Eye (tissue), 1 donor: ENCODE measurements around the gene GTPBP1.

Source experiments
- DNase-seq: peaks from one replicate; pipeline ENCODE4 v3.0.0-alpha.2; 2015

GTPBP1 gene

GRCh38 chr22:38704654-38705234 lies 1.0 kb upstream of the GTPBP1 start:
- no peak for DNase-seq

GRCh38 chr22:38706101-38706900 lies 557 bp downstream of the GTPBP1 start:
- DNase-seq = peak; percentile 65

GRCh38 chr22:38706901-38707195 lies 1.1 kb downstream of the GTPBP1 start:
- no peak for DNase-seq

- no peak for DNase-seq
Observed at GRCh38 chr22:38707346-38707745, 1.6 kb downstream of the GTPBP1 start.

- no peak for DNase-seq
Observed at GRCh38 chr22:38707984-38708383, 2.2 kb downstream of the GTPBP1 start.

GRCh38 chr22:38709306-38709705 lies 3.6 kb downstream of the GTPBP1 start:
- no peak for DNase-seq

- DNase-seq = no peak
Observed at GRCh38 chr22:38710351-38710750, 4.6 kb downstream of the GTPBP1 start.

- no peak for DNase-seq
Observed at GRCh38 chr22:38710866-38711265, 5.1 kb downstream of the GTPBP1 start.

- DNase-seq = no peak
Observed at GRCh38 chr22:38712486-38713207, 6.9 kb downstream of the GTPBP1 start.

GRCh38 chr22:38713921-38714320 lies 8.2 kb downstream of the GTPBP1 start:
- no peak for DNase-seq

GRCh38 chr22:38715176-38715764 lies 9.5 kb downstream of the GTPBP1 start:
- DNase-seq = no peak

- no peak for DNase-seq
Observed at GRCh38 chr22:38715852-38716251, 10.1 kb downstream of the GTPBP1 start.

GRCh38 chr22:38716271-38716670 lies 10.5 kb downstream of the GTPBP1 start:
- no peak for DNase-seq

- DNase-seq = no peak
Observed at GRCh38 chr22:38716826-38717225, 11.1 kb downstream of the GTPBP1 start.

GRCh38 chr22:38717244-38717643 lies 11.5 kb downstream of the GTPBP1 start:
- DNase-seq = no peak

GRCh38 chr22:38718414-38718813 lies 12.7 kb downstream of the GTPBP1 start:
- peak; percentile 40 for DNase-seq

GRCh38 chr22:38719196-38719595 lies 13.5 kb downstream of the GTPBP1 start:
- no peak for DNase-seq

GRCh38 chr22:38720350-38720749 lies 14.6 kb downstream of the GTPBP1 start:
- DNase-seq = no peak

- DNase-seq = no peak
Observed at GRCh38 chr22:38721551-38721950, 15.8 kb downstream of the GTPBP1 start.

GRCh38 chr22:38724176-38724575 lies 18.4 kb downstream of the GTPBP1 start:
- no peak for DNase-seq

GRCh38 chr22:38724926-38725571 lies 19.3 kb downstream of the GTPBP1 start:
- DNase-seq = no peak

- no peak for DNase-seq
Observed at GRCh38 chr22:38725900-38726655, 20.3 kb downstream of the GTPBP1 start.
